ENCODE data around the gene ARPP21. TPM values are rescaled to one million over a fixed set of nuclear protein-coding genes. Genes with fewer than 3 reads are reported as not detected.

Gene ARPP21
- polyA plus RNA-seq, 1 donor: 1.3 TPM

DNA sequence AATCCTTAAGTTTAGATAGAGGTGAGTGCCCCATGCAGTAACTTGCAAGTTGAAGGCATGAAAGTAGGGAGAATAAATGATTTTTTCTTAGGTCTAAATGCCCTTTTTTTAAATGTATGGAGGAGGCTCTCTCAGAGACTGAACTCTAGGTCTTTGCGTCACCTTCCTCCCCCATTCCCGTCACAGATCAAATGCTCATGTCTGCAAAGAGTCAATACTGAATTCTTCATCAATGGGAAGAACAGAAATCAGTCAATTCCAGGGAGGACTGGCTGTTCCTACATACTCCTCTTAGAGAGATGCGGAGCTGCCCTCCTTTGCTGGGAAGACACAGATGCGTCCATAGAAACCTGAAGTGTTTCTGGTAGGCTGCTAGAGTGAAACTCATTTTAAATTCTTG lies 98.2 kb downstream of the ARPP21 start:
- no peak for DNase-seq

DNA sequence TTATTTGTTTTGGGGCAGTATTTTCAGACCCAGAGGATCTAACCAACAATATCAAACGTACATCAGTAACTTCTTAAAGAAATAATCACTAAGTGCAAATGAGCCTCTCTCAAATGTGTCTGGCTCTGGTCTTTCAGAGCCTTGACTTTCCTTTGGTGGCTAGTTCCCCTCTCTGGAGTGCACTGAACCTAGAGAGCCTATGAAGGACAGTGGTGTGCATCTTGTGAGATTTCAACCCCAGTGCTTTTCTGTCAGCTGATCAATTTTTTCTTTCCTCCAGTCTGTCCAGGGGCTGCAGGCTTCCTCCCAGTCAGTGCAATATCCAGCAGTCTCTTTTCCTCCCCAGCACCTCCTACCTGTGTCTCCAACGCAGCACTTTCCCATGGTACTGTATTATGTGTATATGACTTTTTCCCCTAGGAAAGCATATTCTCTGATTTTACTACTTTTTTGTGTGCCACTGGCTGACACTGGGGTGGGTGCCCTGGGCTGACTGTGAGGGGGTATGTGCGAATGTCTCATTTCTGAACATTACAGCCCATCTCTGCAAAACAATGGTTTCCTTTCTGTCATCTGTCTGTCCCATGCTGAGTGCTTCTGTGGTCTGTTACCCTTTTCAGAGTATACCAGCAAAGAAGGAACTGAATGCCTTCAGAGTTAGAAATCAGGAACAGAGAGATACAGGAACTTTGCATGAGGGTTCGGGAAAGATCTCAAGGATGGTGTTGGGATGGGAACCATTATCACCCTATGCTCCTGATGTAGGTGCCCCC lies 98.8 kb downstream of the ARPP21 start:
- no peak for DNase-seq

DNA sequence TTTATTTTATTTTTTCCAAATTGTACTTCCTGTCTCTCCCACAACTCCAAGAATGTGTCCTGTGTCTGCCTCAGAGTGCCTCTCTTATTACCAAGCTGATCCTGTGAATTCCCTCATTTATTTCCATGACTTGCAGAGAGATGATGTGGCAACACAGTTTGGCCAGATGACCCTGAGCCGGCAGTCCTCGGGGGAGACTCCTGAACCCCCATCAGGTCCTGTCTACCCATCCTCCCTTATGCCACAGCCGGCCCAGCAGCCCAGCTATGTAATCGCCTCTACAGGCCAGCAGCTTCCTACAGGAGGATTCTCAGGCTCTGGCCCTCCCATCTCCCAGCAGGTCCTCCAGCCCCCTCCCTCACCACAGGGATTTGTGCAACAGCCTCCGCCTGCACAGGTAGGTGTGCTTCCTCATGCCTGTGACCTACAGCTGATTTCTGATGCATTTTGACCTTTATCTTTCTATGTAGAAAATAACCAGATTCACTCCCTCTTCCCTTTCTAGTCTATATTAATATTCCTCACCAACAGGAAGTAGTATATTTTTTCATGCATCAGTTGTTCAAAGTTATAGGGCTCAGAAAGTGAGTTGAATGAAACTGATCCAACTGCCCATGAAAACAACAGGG lies 100.0 kb downstream of the ARPP21 start:
- DNase-seq: no peak

- no peak for DNase-seq
Measured at GRCh38 chr3:35739964-35740527, 100.7 kb downstream of the ARPP21 start.

DNA sequence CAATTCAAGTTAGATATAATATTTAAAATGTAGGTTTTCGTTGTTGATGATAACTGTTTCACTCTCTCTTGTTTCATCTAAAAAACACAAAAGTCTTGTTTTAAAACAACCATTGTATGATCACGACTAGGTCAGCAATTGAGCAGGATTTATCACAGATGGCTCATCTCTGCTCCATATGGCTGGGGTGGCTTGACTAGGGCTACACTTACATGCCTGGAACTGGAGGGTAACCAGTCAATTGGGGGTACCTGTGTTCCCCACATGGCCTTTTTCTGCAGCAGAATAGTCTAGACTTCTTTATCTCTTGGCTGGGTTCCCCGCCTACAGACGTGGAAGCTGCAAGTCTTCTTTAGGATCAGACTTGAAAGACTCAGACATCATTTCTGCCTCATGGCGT lies 103.9 kb downstream of the ARPP21 start:
- no peak for DNase-seq

GRCh38 chr3:35744419-35744818 lies 105.1 kb downstream of the ARPP21 start:
- no peak for DNase-seq

DNA sequence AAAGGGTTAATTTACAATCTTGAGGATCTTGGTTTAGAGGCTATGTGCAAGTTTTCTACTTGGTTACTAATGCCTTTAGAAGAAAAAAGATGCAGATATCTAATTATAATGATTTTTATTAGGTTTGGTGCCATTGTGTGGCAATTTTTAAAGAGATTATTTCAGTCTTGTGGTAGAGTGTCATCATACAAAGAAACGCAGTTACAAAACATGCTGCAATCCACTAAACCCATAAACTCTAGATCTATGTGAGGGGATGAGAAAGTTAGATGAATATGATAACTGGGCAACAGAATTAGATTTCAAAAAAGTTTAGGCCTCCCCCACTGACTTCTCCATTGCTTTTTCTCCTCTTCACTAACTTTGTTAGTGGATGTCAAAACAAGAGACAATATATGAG lies 106.0 kb downstream of the ARPP21 start:
- no peak for DNase-seq

DNA sequence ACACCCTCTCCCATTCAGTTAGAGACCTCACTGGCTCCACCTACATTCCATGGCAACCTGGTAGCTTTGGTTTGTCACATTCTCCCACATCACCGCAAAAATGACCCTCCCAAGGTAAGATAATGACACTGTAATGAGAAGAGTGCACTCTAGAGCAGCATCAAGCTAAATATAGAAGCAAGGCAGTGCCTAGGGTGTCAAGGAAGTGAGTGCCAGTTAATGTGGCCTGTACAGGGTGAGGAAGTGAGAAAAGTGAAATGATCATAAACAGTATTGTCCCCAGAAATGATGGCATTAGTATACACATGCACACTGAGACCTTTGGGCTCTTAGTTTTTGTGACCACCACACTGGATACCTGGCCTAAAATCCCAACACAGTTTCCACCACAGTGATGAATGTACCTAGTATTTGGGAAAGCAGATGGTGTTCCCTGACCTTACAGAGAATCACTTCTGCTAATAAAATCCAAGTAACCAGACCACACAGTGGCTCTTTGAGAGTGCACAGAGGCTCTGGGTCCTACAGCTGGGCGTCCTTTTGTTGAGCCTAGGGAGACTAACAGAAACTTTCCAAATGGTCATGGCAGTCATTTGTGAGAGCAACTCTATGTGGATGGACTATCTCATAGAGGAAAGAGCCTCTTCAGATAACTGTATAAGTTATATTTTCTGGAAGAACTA lies 106.6 kb downstream of the ARPP21 start:
- no peak for DNase-seq

DNA sequence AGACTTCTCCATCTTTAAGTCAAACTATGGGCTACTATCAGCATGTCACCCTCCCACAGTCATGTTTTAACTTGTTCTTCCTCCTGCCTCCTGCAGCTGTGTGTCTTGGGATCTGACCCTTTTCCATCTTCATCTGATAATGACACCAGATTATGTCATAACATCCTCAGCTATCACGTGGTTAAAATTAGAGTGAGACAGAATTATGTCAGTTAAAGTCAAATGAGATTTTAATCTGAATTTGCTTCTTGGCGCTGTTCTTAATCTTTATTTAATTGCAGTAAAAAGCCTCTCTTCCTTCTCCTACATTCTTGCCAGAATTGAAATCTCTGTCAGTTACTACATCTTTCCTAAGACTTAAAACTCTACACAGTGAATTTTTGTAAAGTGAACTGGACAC lies 107.2 kb downstream of the ARPP21 start:
- no peak for DNase-seq

DNA sequence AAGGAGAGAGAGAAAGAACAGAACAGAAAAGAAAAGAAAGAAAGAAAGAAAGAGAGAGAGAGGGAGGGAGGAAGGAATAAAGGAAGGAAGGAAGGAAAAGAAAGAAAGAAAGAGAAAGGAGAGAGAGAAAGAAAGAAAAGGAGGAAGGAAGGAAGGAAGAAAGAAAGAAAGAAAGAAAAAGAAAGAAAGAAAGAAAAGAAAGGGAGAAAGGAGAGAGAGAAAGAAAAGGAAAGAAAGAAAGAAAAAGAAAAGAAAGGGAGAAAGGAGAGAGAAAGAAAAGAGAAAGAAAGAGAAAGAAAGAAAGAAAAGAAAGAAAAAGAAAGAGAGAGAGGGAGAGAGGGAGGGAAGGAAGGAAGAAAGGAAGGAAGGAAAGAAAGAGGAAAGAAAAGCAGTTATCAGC lies 108.8 kb downstream of the ARPP21 start:
- no peak for DNase-seq

- no peak for DNase-seq
Measured at GRCh38 chr3:35751207-35751606, 111.9 kb downstream of the ARPP21 start.

DNA sequence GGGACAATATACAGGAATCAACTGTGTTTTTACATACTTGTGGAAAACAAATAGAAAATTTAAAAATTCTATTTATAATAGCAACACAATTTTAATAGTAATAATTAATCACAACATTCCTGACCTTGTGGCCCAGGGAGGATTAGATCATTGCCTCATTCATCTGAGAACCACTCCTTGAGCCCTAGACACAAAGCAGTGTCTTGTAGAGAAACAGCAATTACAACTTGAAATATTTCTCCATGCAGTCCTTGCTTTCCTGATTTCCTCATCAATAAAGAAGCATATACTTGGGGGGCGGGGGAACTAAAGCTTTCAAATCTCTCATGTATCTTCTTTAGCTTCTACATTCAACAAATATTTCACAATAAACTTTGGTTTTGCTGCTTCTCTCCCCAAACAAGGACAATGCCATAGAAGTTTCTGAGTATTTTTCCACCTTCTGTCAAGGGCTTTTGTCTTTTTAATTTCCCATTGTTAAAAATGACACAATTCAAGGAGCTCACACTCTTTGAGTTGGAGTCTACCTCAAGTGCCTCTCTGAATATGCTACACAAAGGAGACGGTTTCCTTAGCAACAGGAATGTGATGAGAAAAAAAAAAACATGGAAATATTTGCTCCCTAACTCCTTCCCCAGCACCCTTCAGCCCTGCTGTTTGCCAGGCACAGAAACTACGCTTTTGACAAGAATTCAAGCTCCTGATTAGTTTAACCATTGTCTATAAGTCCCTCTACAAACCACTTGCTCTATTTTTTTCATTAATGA lies 118.8 kb downstream of the ARPP21 start:
- DNase-seq: no peak

- DNase-seq: no peak
Measured at GRCh38 chr3:35760146-35760545, 120.8 kb downstream of the ARPP21 start.

DNA sequence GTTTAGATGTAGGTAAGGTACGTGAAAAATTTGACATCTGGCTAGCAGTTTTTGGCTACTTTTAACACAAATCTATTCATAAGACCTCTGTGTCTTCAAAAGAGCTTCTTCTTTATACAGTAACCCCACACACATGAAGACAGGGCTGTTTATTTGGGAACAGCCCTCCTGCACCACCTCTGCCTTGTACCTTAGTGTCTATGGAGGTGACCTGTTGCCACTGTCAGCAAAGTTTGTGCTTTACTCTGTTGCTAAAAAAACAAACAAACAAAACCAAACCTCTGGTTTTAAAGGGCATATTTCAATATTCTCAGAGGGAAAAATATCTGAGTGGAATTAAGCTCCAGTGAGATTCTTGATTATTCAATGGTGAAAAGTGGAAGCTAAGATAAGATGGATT lies 122.0 kb downstream of the ARPP21 start:
- no peak for DNase-seq

DNA sequence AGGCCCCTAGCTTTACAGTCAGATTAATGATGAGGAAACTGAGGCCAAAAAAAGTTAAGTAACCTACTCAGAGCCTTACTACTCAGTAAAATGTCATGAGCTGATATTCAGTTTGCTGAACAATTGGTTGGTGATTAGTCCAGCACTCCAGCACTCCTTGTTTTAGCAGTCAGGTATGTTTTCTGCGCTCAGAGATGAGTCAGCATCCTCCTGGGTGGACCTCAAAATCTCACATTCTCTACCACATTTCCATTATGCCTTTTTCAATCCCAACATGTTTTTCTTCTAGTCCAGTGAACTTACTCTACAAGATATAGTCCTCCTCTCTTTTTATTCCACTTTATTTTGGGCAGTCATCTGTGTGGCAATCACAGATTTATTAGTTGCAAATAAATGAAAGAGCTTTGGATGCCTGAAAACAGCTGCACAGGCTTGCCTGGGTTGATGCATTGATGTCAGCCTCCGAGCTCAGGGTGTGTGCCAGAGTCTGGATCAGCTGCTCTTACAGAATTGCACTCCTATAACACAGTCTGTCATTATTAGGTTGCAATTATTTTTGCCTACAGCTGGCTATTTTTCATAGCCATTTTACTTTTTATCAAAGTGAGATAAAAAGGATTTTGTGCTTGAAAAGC lies 133.2 kb downstream of the ARPP21 start:
- no peak for DNase-seq

DNA sequence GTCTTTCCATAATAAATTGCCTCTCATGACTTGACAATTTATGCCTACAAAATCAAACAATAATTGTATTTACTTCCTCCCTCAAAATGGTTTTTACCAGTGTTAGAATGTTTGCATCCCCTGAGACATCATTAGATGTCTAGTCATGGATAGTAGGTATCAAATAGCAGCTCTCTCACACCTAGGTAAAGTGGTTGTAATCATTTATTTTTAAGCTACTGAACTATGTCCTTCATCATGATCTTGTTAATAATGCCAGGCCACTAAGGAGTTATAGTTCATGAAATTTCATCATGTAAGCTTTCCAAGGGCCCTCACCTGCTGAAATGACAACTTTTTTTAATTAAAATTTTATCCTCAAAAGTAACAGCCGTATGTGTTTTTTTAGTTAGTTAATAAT lies 134.1 kb downstream of the ARPP21 start:
- no peak for DNase-seq

DNA sequence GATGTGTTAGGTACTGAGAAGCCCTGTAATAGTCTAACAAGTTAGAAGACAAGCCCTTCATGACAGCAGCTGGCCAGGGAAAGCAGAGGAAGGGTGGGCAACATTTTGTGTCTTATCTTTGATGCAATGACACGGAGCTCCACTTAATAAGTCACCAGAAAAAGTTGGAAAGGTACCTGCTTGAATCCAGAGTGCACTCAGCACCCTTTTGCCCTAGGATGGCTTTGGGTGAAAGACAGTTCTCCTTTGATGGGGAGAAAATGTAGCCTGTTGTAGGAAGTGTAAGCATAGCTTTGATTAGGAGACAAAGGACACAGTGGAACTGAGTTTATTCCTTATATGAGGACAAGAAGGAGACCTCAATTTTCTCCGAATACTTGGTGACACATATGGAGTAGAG lies 137.0 kb downstream of the ARPP21 start:
- no peak for DNase-seq

GRCh38 chr3:35777065-35777464 lies 137.7 kb downstream of the ARPP21 start:
- DNase-seq: no peak

DNA sequence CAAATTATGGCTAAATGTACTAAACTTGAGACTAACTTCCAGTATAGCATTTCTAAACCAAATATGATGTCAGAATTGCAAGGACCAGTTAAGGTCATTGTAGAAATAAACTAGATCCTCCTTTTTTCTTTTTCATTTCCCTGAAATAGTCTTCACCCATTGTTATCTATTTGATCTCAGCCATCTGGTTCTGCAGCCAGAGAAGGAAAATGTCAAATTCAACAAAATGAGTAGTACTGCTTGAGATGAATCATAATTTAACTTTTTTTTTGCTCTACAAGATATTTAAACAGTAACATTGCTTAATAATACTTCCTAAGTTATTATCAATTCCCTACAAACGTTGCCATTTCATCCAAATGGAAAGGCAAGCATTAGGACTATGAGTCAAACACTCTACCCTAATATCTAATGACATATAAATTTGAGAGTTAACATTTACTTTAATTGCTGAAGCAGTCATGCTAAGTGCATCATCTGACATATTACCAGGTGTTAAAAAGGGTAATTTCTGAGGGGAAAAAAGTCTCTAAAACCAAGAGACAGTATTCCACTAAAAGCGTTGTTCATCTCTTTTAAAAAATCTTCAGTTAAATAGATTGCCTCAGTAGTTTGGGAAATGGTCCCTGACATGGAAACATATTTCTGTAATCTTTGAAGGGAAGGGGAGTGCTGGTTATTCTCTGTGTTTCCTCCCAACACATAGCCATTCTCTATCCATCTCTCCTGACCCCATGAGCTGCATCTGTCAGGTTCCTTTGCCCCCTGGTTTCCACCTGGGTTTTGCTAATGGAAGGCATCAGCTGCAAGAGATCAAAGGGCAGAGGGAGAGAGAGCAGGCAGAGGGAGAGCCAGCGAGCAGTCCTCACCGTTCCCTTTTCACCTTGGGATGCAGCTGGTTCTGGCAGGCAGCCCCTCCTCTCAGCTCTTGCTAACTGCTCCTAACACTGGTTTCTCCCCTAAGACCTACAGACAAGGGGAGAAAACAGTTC lies 138.5 kb downstream of the ARPP21 start:
- DNase-seq: no peak

- no peak for DNase-seq
Measured at GRCh38 chr3:35779611-35780010, 140.3 kb downstream of the ARPP21 start.

DNA sequence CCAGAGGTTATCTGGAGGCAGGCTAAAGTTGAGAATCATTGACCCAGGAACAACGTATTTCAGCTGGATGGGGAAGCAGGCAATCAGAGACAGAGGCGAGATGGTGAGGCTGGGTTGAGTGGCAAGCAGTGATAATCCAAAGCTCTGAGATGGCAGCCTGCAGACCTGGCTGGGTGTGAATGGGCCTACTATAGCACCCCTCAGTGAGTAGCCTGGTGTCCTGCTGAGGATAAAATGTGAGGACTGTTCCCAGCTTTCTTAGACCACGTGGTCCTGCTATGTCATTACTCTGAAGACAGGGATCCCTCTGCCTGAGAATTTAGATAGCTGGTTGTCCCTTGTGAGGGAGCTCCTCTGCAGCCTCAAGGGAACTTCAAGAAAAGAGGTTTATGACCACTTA lies 141.5 kb downstream of the ARPP21 start:
- DNase-seq: no peak

Measured in left kidney (tissue), 2 donors.